NT2/D1 (cell line): Measurements from ENCODE around the gene RAB40B.

Experiments used
- SUZ12 ChIP-seq: IDR thresholded peaks from 2 replicates; pipeline ENCODE4 v1.6.1; 2011; ENCODE audit not compliant: insufficient read length, insufficient read depth; ENCODE audit errors: extremely low read depth
- YY1 ChIP-seq: IDR thresholded peaks from 2 replicates; pipeline ENCODE4 v1.6.1; 2011; ENCODE audit not compliant: insufficient read length, insufficient read depth
- ZNF274 ChIP-seq: IDR thresholded peaks from 2 replicates; pipeline ENCODE4 v1.6.1; 2011; ENCODE audit warnings: mild to moderate bottlenecking, low read depth, low read length

DNA sequence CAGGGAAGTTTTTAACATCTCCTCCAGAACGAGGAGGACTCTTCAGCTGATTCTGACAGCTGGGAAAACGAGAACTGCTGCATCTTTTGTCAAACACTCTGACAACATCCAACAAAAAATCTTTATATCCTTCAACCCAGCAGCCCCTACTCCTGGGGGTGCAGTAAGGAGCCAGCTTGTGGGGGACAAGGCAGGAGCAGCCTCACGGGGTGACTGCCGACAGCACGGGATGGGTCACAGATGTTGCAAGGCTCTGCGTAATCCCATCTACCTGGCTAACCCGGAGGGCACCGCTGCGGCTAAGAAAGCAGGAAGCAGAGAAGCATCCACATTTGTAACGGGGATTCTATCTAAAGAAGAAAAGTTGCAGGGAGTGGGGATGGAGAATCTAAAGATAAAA is 78.9 kb downstream of the RAB40B start:
- TF ChIP-seq YY1 (no peak), ZNF274 (no peak), SUZ12 (no peak)
